GM18873 (cell line): ENCODE results near the gene MCCC1.
"Not testable (repeated sequence)": the region's sequence is repeated elsewhere in the genome, so short reads cannot be mapped to it uniquely, and the experiment has no call there.

Experiments
- ATAC-seq: cut with Tn5 transposase; IDR thresholded peaks from one replicate; pipeline ENCODE4 v1.9.1; 2021; ENCODE audit warnings: mild to moderate bottlenecking, moderate library complexity, moderate number of reproducible peaks; ENCODE audit not compliant: unreplicated experiment, low FRiP score

MCCC1 gene

DNA sequence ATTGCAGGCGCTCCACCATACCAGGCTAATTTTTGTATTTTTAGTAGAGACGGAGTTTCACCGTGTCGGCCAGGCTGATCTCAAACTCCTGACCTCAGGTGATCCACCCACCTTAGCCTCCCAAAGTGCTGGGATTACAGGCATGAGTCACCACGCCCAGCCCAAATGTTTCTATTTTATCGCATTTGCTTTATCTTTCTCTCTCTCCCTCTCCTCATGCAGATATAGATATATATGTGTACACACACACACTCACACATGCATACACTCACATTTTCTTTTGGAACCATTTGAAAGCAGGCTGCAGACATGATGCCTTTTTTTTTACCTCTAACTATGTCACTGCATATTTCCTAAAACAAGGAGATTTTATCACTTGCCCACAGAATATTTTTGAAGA lies 7.3 kb upstream of the MCCC1 start:
- ATAC-seq = no peak

DNA sequence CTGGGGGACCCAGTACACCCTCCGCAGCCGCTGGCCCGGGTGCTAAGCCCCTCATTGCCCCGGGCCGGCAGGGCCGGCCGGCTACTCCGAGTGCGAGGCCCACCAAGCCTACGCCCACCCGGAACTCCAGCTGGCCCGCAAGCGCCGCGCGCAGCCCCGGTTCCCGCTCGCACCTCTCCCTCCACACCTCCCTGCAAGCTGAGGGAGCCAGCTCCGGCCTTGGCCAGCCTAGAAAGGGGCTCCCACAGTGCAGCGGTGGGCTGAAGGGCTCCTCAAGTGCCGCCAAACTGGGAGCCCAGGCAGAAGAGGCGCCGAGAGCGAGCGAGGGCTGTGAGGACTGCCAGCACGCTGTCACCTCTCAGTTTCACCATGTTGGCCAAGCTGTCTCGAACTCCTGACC lies 4.7 kb upstream of the MCCC1 start:
- not testable (repeated sequence) for ATAC-seq

DNA sequence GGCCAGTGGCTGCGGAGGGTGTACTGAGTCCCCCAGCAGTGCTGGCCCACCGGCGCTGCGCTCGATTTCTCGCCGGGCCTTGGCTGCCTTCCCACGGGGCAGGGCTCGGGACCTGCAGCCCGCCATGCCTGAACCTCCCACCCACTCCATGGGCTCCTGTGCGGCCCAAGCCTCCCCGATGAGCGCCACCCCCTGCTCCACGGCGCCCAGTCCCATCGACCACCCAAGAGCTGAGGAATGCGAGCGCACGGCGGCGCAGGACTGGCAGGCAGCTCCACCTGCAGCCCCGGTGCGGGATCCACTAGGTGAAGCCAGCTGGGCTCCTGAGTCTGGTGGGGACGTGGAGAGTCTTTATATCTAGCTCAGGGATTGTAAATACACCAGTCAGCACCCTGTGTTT lies 1.7 kb upstream of the MCCC1 start:
- not testable (repeated sequence) for ATAC-seq

DNA sequence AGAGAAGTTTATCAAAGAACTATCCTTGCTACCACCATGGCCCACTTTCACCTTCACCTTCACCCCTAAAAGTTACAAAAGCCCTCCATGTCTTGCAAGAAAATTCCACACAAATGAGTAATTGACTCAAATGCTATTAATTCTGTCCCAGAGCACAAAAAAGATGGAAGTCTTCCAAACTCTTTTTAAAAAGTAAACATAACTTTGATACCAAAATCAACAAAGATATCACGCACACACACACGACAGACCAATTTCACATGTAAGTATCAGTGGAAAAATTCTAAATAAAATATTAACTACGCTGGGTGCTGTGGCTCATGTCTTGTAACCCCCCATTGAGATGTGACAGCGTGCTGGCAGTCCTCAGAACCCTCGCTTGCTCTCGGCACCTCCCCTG lies 1.1 kb upstream of the MCCC1 start:
- no peak for ATAC-seq

DNA sequence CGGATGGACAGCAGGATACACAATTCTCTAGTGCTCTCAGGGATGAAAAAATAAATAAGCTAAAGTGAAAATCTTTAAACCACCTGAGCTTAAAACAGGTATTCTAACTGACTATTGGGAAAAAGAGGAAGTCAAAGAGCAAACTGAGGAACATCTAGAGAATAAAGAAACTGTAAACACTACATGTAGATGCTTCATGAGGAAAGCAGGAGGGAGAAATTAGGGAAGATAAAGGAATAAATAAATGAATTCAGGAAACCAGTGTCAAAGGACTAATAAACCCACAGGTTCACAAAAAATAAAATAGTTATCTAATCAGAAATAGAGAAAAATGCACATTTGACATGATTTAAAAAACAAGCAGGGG lies 525 bp upstream of the MCCC1 start:
- no peak for ATAC-seq

DNA sequence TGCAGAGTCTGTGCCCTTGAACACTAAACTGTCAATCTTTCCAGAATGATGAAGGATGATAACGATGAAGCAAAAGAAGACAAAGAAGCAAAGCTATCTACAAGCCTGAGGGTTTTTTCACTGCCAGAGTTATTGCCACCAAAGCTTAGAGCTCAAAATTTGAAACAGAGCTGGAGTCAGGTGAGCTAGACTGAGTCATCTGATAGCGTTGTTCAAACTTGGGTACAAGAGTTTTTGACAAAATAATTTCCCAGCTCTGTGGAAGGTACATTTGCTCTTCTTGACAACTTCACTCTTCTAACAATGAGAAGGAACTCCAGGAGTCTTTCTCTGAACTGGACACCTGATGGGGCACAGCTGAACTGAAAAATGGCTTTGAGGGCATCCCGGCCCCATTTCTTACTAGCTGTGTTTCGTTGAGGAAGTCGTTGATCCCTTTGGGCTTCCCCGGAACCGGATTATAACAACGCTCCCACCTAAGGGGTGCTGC lies 715 bp downstream of the MCCC1 start:
- ATAC-seq = no peak

DNA sequence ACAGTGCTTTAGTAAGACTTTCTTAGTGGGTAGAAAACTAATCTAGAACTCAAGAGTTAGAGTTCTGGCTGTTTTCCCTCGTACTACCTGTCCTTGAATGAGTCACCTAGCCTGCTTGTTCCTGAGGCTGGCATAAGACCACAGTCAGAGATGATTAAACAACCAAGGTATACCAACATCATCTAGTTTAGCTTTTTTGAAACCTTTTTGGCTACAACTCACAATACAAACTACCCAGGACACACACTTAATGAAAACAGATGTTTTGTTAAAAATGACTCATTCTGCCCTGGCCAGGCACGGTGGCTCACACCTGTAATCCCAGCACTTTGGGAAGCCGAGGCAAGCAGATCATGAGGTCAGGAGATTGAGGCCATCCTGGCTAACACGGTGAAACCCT lies 4.6 kb downstream of the MCCC1 start:
- ATAC-seq = no peak

DNA sequence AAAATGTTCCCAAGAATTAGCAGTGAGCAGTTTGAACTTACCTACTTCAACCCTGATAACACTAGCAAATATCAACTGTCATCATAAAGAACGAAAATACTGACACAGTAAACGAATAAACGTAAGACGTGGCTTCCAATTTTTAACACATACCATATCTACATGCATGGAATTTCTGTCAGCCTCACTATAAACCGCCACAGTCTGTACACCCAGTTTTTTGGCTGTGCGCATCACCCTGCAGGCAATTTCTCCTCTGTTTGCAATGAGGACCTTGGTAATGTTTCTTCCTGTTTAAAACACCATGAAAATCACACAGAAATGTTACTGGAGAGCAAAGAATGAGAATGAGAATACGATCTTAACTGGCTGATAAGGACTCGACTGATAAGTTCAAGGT lies 7.0 kb downstream of the MCCC1 start:
- ATAC-seq = no peak

DNA sequence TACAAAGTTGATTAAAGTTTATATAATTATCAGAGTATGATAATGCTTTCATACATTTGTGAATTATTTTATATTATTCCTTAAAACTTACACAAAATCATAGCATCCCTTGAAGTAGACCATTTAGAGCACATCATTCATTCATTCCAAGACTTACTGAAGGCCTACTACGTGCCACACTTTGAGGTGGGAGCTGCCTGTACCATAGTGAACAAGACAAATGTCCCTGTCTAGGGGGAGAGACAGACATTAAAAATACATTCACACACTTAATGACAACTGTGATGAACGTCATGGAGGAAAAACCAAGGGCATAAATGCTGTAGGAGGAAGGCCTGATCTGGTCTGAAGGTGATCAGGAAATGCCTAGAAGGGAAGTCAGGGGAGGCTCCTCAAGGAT lies 12.1 kb downstream of the MCCC1 start:
- no peak for ATAC-seq

DNA sequence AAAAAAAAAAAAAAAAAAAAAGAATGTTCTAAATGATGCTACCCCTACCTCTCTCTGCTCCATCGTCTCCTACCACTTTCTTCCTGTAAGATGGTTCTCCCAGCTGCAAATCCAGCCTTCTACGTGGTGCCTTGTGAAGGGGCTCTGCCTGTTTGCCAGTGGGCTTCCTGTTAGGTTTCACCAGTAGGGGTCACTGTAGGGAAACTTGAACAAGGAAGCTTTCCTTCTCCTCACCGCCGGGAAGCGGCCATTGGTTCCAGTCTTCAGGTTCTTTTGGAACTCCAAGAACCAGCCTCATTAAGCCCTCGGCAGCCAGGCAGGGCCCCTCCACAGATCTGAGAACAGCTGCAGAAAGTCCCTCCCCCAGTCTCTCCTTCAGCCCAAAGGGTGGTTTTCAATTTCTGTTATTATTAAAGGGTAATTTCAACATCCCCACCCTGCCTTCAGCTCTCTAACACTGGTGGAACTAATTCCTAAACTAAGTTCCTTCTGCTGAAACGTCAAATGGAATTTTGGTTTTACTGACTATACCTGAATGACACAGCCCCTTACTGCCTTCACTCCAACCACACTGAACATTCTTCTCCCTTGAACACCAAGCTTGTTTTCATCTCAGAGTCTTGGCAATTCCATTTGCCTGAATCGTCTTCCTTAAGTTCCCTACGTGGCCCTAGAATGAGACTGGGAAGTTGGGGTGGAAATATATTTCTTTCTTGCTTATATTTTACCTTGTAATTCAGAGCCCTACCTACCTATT lies 13.5 kb downstream of the MCCC1 start:
- ATAC-seq = no peak

DNA sequence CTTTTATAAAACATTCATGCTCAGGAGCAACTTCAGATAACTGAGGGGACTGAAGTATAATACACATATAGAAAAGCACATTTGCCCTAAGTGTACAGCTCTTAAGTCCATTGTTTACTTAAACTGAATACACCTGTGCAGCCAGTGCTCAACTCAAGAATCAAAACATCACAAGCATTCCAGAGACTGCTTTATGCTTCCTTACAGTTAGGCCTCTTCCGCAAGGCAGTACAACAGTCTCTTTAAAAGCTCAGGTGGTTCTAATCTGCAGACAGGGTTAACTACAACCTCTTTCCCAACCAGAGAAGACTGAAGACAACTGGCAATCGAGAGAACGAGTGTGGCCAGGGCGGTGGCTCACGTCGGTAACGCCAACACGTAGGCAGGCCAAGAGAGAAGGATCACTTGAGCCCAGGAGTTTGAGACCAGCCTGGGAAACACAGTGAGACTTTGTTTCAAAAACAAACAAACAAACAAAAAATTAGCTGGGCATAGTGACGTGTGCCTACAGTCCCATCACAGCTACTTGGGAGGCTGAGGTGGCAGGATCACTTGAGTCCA lies 16.9 kb downstream of the MCCC1 start:
- no peak for ATAC-seq

DNA sequence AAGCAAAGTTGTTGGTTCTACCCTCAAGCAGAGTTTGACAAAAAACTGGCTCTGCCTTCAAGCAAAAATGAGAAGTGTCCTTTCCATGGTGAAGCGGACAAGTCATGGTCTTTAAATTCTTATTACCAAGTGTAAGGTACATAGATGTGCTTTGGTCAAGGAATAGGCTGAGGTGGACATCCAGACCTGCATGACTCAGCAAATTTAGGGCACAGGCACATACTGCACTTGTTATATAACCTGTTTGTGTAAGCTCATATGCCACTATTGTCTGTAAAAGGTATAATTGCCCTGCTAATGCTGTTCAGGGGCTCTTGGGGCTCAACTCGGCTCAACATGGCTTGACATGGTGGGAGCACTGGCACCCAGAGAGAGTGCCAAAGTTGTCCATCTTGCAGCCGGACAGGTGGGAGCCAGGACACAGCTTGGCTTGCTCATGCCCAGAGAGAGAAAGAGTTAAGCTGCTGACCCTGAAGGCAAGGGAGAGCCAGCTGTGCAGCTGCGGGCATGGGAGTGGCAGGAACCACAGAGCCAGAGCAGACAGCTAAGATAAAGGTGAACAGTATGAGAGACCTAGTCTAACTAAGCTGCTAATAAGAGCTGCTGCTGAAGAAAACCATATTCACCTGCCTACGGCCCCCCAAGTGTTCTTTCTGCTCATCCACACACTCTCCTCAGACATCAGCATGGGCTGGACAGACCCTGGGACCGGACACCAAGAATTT lies 17.7 kb downstream of the MCCC1 start:
- ATAC-seq = no peak

DNA sequence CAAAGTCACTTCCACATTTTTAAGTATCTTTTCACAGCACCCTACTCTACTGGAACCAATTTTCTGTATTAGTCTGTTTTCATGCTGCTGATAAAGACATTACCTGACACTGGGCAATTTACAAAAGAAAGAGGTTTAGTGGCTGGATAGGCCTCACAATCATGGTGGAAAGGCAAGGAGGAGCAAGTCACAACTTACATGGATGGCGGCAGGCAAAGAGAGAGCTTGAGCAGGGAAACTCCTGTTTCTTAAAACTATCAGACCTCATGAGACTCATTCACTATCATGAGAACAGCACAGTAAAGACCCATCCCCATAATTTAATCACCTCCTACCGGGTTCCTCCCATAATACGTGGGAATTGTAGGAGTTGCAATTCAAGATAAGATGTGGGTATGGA lies 18.7 kb downstream of the MCCC1 start:
- no peak for ATAC-seq

DNA sequence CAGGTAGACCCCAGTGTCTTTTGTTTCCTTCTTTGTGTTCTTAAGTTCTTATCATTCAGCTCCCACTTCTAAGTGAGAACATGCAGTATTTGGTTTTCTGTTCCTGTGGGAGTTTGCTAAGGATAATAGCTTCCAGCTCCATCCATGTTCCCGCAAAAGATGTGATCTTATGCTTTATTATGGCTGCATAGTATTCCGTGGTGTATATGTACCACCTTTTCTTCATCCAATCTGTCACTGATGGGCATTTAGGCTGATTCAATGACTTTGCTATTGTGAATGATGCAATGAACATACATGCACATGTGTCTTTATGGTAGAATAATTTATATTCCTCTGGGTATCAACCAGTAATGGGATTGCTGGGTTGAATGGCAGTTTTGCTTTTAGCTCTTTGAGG lies 24.4 kb downstream of the MCCC1 start:
- ATAC-seq = no peak

DNA sequence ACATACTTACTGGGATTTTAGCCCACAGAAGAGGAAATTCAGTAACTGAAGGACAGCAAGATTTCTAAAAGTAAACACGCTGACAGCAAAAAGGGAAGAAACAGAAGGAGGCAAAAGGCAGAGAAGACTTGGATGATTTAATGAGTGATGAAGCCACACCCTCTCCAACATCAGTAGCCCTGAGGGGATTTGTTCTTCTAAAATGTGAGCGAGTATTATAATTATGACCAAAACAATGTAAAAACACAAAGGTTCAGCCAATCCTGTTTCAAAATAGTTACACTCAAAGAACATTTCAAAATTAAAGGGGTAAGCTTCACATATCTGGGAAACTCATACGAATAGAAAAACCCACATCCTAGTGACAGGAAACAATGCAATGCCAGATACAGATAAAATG lies 25.0 kb downstream of the MCCC1 start:
- no peak for ATAC-seq

DNA sequence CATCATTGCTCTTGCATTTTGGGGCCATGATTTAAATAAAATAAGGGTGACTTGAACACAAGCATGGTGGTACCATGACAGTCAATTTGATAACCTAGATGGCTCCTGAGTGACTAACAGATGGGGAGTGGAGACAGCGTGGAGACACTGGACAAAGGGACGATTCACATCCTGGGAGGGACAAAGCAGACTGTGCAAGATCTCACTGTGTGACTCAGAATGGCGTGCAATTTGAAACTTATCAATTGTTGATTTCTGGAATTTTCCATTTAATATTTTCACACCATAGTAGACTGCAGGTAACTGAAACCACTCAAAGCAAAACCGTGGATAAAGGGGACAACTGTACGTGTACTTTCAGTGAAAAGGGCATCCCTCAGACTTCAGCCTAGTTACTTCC lies 25.5 kb downstream of the MCCC1 start:
- ATAC-seq = no peak

DNA sequence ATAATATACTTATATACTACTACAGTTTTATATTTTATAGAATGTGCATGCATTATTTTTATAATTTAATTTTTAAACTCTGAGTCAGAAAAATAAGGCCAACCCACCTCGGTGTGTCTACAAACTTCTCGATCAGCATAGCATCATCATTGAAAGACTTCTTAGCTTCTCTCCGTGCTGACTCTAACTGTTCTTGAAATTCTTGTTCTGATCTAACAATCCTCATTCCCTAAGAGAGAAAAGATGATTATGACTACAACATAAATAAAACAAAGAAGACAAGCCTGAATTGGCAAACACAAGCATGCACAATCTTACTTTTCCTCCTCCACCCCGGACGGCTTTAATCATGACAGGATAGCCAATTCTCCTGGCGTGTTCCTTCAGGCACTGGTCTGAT lies 28.4 kb downstream of the MCCC1 start:
- ATAC-seq = no peak

DNA sequence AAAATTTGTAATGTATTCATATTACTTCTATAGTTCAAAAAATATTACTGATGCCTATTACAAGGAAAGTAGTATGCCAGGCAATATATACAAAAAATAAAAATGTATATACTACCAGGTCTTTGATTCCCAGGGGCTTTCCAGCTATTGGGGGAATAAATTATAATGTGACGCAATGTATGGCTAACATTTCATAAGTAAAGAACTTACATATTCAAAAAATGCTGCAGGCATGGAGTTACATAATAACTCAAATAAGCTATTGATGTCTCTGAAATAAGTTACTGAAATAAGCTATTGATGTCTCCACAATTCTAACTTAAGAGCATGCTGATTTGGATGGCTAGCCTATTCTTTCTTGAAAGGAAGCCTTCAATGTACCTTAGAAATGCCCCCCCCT lies 30.2 kb downstream of the MCCC1 start:
- no peak for ATAC-seq

DNA sequence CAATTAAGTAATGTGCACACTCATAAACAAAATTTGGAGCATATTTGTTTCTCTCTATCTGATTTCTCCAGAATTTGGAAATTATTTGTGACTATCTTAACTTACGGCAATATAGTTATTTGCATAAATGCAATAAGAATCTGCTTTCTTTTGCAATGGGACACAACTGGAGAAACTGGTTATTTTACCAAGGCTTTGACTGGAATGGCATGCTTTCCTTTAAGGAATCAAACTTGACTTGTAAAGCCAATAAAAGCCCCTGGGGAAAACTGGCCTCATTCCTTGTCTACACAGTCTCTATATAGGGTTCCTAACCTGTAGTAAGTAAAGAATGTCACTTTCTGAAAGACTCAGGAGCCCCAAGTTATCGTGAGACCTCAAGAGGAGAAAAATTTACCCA lies 32.4 kb downstream of the MCCC1 start:
- ATAC-seq = not testable (repeated sequence)

DNA sequence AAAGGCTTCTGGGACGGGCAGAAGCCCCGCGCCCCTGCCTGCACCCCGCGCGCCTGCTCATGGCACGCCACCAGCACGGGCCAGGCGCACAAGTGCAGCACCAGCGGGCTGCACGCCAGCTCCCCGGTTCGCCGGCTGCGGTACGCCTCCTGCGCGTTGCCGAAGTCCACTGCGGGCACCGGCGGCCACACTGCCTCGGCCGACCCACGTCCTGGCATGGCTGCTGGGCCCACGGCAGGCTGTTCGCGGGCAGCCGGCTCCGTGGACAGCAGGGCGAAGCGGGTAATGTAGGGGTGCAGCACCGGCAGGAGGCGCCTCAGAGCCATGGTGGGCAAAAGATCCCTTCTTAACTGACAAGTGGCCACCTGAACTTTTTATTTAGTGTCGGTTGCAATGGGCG lies 34.8 kb downstream of the MCCC1 start:
- ATAC-seq = no peak

DNA sequence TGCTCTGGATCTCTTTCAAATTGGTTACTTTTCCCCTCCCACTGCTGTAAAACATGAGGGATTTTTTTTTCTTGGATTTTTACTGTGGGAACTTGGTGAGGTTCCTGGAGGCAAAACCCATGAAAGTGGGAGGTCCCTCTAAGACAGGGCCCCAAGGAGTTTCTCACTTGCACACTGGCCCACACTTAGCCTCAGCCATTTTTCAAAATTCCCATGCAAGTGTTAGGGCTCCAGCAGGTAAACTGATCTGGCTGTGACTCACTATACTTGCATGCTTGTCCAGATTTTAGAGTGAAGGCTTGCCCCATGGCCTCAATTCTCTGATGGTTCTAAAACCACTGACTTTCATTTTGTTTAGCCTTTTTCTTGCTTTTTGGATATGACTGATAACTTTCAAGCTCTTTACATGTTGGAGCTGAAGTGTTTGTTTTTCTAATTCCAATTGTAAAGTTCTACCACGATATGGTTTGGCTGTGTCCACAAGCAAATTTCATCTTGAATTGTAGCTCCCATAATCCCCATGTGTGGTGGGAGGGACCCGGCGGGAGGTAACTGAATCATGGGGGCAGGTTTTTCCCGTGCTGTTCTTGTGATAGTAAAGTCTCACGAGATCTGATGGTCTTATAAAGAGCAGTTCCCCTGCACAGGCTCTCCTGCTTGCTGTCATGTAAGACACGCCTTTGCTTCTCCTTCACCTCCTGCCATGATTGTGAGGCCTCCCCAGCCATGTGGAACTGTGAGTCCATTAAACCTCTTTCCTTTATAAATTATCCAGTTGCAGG lies 37.7 kb downstream of the MCCC1 start:
- no peak for ATAC-seq
